Cardiac fibroblast (primary cell): ENCODE data around the gene AOC2.

ENCODE experiments used
- DNase-seq, 2 donors: peaks; one replicate each; pipeline versions ENCODE4 v3.0.0 to v3.0.0-alpha.2; 2010; ENCODE audit warnings: low read depth in 2 of 2
- H3K4me3 ChIP-seq, 2 donors: replicated peaks in 1 of 2; 1 replicate in 1 of 2; 2 replicates in 1 of 2; pipeline ENCODE4 v1.5.1; 2011; ENCODE audit warnings: low read depth in 2 of 2, low read length in 2 of 2, mild to moderate bottlenecking in 2 of 2, moderate library complexity in 1 of 2
- CTCF ChIP-seq: IDR thresholded peaks from one replicate; pipeline ENCODE4 v1.5.1; 2011; ENCODE audit warnings: low read depth, mild to moderate bottlenecking, low read length, inconsistent platforms

The AOC2 gene

GRCh38 chr17:42844271-42844670 lies at the start of gene AOC2:
Gene AOC2 (plus strand): TSS chr17:42844580. CDS start chr17:42844627, 47 bp downstream.
- no peak within 1 kb of the TSS for H3K4me3 ChIP-seq
- no peak for TF ChIP-seq CTCF
- DNase-seq: peak in 1 of 2 donors; percentile 64

- no peak overlapping the region for H3K4me3 ChIP-seq
- TF ChIP-seq CTCF: no peak
- no peak for DNase-seq
These were observed 49.3 kb upstream of the AOC2 start for GRCh38 chr17:42795061-42795460.

GRCh38 chr17:42795465-42795864 lies 48.9 kb upstream of the AOC2 start:
- no peak for TF ChIP-seq CTCF
- no peak for DNase-seq
- H3K4me3 ChIP-seq: no peak overlapping the region

GRCh38 chr17:42796066-42796758 lies 48.2 kb upstream of the AOC2 start:
- no peak for DNase-seq
- TF ChIP-seq CTCF: no peak
- no peak overlapping the region for H3K4me3 ChIP-seq

- TF ChIP-seq CTCF: no peak
- H3K4me3 ChIP-seq: peak overlapping the region; percentile 88 to 93
- DNase-seq: peak in 1 of 2 donors; percentile 11
These were observed 47.0 kb upstream of the AOC2 start for GRCh38 chr17:42797067-42798007.

- DNase-seq: peak in 1 of 2 donors; percentile 10
- no peak for TF ChIP-seq CTCF
- H3K4me3 ChIP-seq: peak overlapping the region; percentile 88 to 93
These were observed 46.4 kb upstream of the AOC2 start for GRCh38 chr17:42798011-42798382.
